ENCODE results near the gene FREM2. TPM values are rescaled to one million over a fixed set of nuclear protein-coding genes. Genes with fewer than 3 reads are reported as not detected.

The FREM2 gene
- total and polyA plus RNA-seq, 2 experiments from 2014 or later = 2.4 to 29.8 TPM

DNA sequence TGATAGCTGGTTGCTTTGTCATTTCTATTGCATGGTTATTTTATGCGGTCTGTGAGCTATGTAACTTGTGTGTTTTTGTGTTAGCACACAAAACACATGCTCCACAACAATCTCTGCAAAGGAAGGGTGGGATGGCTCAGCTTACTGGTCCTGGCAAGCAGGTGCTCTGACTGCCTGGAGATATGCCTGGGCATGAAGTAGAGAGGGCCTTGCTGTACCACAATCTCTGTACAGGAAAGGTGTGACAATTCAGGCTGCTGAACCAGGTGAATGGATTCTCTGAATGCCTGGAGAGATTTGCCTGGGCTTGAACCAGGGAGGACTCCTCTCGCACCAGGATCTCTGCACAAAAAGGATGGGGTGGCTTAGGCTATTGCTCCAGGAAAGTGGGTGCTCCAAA lies 234.2 kb downstream of the FREM2 start (continued):
- TF ChIP-seq ZNF462 (CRISPR knock-in tag; IDR thresholded peaks at IDR 0.05) (no peak), STAT1 (IDR thresholded peaks at IDR 0.05; ENCODE audit: unreplicated experiment) (no peak)

DNA sequence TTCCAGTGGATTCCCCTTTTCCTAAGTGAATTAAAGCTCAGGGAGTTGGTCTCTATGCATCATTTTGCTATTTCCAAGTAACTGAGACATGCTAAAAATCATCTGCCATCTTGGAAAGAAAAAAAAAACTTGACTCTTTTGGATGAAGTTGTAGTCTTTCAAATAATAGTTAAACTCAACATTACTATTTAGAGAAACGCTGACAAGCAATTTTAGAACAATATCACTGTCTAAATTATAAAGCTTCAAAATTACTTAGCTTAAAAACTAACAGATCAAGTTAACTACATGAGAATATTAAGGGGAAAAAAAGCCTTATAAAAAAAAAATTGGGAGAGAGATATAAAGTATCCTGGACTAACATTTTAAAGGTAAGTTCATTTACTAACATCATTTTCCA lies 235.3 kb downstream of the FREM2 start:
- peak overlapping the region; percentile 64 for H2AFZ ChIP-seq
- no peaks in the 10 kb centered on the region for H3K9me2 ChIP-seq (ENCODE audit: insufficient read depth)
- H4K20me1 ChIP-seq (replicated peaks; ENCODE audit: insufficient read depth) = no peaks in the 10 kb centered on the region
- H3K4me3 ChIP-seq = no peak overlapping the region
- H3K4me1 ChIP-seq (ENCODE audit: insufficient read depth) = peaks cover 14% of the 10 kb centered on the region
- no peaks in the 10 kb centered on the region; the same call in 1 of the 3 replicates for H3K9me3 Mint-ChIP-seq
- H3K36me3 Mint-ChIP-seq (ENCODE audit: low read depth) = no peaks in the 10 kb centered on the region
- no peak overlapping the region for H3K4me2 ChIP-seq
- no peaks in the 10 kb centered on the region for H3F3A ChIP-seq (replicated peaks; ENCODE audit: low read depth)
- DNase-seq (ENCODE audit: low spot score) (no peak), ATAC-seq (no peak)
- H3K4me3 Mint-ChIP-seq = no peak overlapping the region
- no peak overlapping the region for H3K27ac ChIP-seq (ENCODE audit: low read depth)
- H3K36me3 ChIP-seq (ENCODE audit: insufficient read depth) = no peaks in the 10 kb centered on the region
- peaks cover 18% of the 10 kb centered on the region; the same call in 2 of the 3 replicates for H3K4me1 Mint-ChIP-seq
- no peak overlapping the region for H3K27ac Mint-ChIP-seq
- H3K27me3 Mint-ChIP-seq (ENCODE audit: insufficient read depth, low read depth, poor library complexity) = no peaks in the 10 kb centered on the region
- H3K79me2 ChIP-seq (replicated peaks; ENCODE audit: insufficient read depth) = no peaks in the 10 kb centered on the region
- no peaks in the 10 kb centered on the region for H3K27me3 ChIP-seq (ENCODE audit: insufficient read depth)
- no peak for TF ChIP-seq ZNF462 (CRISPR knock-in tag; IDR thresholded peaks at IDR 0.05)
- no peak for TF ChIP-seq NANOG (IDR thresholded peaks at IDR 0.05; ENCODE audit: borderline replicate concordance)
- TF ChIP-seq, protein P1, sequence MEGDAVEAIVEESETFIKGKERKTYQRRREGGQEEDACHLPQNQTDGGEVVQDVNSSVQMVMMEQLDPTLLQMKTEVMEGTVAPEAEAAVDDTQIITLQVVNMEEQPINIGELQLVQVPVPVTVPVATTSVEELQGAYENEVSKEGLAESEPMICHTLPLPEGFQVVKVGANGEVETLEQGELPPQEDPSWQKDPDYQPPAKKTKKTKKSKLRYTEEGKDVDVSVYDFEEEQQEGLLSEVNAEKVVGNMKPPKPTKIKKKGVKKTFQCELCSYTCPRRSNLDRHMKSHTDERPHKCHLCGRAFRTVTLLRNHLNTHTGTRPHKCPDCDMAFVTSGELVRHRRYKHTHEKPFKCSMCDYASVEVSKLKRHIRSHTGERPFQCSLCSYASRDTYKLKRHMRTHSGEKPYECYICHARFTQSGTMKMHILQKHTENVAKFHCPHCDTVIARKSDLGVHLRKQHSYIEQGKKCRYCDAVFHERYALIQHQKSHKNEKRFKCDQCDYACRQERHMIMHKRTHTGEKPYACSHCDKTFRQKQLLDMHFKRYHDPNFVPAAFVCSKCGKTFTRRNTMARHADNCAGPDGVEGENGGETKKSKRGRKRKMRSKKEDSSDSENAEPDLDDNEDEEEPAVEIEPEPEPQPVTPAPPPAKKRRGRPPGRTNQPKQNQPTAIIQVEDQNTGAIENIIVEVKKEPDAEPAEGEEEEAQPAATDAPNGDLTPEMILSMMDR (conservative IDR thresholded peaks at IDR 0.05; ENCODE audit: low read depth in 2 of 2) = no peak
- TF ChIP-seq POLR2AphosphoS5 (IDR thresholded peaks at IDR 0.05; ENCODE audit: low read depth) = no peak
- TF ChIP-seq STAT1 (IDR thresholded peaks at IDR 0.05; ENCODE audit: unreplicated experiment) = no peak

Measured in GM23338 (cell line).